Raji (cell line): Measurements from ENCODE around the gene ZNF692.

Experiments
- POLR2A ChIP-seq: IDR thresholded peaks from 2 replicates; pipeline ENCODE4 v1.6.1; 2011; ENCODE audit warnings: low read depth, low read length, control low read depth; ENCODE audit not compliant: insufficient read depth

ZNF692 gene

GRCh38 chr1:248843687-248844086 is 15.2 kb downstream of the ZNF692 start:
- TF ChIP-seq POLR2A: no peak

DNA sequence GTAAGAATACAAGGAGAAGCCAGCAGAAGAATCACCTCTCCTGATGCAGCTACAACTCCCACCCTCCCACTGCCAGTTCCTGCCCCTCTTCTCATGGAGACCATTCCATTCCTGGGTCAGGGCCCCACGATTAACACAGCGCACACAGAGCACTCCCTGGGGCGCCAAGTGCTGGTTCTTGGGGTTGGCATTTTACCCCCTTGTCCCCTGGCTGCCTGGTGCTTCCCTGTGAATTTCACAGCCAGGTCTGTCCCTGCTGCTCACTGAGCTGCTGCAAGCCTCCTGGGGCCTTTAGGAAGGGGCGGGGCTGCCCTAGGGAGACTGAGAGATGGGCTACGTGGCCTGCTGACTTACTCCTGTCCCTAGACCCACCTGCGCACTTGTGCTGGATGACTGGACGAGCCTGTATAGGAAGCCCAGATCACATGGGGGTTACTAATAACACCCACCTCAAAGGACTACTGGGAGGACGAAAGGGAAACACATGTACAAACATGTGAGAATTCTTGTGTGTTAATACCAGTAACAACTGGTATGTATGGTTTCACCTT is 16.0 kb downstream of the ZNF692 start:
- TF ChIP-seq POLR2A: no peak

- TF ChIP-seq POLR2A: no peak
These were observed 17.0 kb downstream of the ZNF692 start for GRCh38 chr1:248841702-248842395.

- TF ChIP-seq POLR2A: no peak
These were observed 17.9 kb downstream of the ZNF692 start for GRCh38 chr1:248840946-248841345.

- TF ChIP-seq POLR2A: no peak
These were observed 19.7 kb downstream of the ZNF692 start for GRCh38 chr1:248839168-248839555.

DNA sequence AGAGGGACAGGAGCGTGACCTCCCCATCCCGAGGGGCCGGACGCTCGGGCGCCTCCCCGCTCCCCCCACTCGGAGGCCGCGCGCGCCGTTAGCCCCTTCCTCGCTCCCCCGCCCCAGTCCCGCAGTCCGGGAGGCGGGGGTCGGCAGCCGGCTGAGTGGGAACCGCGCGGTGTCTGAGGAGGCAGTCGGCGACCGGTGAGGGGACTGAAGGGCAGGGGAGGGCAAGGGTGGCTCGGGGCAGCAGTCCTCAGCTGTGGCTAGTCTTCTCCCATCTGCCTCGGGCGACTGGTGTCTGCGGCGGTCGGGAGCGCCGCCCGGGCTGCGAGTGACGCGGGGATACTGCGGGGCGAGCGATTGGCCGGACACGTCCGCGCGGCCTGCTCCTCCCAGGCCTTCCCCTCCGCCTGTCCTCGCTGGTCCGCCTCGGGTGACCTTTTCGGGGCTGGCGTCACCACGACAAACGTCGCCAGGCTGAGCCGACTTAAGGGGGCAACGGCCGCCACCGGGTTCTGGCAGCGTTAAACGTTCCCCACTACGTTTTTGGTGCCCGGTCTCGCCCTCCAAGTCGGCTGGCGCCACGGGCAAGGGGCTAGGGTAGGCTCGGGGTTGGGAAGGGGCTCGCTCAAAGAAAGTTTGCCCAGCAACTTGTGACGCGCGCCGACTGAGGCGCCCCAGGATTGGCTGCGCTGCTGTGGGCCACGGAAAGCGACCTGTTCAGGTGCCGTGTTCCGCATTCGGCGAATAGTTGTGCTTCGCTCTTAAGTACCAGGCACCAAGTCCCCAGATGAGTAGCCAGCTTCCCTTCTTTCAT is 20.3 kb downstream of the ZNF692 start:
- peak; percentile 44 for TF ChIP-seq POLR2A

DNA sequence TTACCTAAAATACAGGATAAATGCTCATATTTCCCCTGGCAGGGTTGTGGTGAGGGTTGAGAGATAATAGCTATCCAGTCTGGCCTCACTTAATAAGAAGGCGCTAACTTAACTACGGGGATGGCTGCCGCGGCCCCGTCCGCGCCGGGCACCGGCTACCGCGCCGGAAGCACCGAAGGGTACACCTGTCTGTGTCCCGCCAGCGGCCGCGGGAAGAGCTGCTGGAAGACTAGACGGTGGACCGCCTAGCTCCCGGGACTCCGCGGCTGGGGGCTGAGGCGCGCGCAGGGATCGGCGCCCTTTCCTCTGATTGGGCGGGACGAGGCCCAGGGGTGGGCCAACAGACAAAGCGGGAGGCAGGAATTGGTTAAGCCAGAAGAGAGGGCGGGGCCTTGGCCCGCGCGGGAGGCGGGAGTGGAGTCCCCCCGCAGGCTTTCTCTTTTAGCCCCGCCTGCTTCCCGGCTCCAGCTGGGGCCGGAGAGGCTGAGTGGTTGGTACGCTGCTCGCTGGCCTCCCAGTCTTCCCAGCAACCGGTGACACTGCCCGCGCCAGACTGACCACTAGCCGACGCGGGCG is 21.0 kb downstream of the ZNF692 start, which contains the start of gene ZNF672:
ZNF672 (plus strand) TSS at position 444 of the 576 bp plus-strand sequence. CDS start 9,051 bp downstream, outside the sequence.
- peak; percentile 93 for TF ChIP-seq POLR2A

DNA sequence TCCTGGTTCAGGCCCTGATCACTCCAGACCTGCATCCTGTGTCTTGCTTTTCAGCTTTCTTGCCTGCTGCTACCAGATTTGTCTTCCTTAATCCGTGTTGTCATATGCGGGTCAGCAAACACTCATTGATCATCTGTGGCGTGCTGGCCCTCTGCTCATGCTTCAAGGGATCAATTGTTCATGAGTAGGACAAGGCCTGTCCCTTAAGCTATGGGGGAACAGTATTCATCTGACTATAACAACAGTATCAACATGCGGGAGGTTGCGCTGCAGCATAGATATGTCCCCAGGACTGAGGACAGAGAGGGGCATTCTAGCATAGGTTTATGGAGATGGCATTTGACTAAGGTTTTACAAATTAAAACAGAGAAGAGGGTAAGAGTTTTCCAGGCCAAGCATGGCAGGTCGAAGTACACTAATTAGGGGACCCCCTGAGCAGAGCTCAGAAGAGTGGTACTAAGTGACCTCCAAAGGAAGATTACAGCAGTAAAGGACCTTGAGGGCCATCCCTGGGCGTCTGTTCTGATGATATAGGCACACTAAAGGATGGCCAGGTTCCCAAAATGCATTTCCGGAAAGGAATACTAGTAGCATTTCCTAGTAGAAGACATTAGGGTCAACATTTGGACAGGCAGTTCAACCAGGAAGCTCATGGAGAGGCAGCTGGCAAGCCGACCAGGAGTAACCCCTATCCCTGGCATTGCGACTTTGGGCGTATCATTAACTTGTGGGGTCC is 21.7 kb downstream of the ZNF692 start:
- no peak for TF ChIP-seq POLR2A

DNA sequence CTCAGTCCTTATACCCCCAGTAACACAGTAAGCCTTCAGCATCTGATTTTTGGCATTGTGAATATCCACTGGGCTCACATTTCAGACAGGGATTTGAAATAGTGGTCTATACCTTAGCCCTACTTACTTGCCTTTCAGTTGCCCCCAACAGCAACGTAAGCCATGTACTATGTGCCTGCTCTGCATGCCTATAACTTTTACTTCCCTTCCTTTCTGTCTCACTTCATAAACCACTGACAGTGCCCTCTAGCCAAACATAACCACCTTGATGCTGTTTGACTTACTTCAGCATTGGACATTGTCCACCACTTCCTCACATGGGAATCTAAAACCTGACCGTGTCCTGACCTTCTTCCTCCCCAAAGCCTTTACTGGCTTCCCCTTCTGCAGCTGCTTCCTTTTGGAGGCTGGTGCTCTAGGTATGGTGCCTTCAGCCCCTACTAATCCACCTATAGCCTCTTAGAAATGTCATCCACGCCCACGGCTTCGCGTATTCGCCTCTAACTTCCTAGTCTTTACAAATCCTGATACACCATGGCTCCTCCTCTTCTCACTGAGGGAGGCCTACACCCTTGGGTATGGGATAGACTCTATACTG is 24.4 kb downstream of the ZNF692 start:
- no peak for TF ChIP-seq POLR2A

DNA sequence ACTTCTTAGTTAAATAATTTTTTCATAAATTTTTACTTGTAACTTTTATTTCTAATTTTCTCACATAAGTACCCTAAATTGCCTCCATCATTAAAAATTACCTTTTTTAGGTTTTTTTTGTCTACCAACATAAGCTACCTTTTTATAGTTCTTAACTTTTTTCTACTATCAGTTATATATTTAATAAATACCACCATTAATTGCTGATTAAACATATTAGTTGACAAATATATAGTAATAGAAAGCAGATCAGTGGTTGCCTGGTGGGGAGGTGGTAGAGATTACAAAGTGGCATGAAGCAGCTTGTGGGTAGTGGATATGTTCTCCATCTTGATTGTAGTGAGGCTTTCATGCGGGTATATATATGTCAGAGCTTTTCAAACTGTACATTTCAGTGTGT is 27.0 kb downstream of the ZNF692 start:
- TF ChIP-seq POLR2A: no peak

- TF ChIP-seq POLR2A: no peak
These were observed 30.0 kb downstream of the ZNF692 start for GRCh38 chr1:248828845-248829244.

DNA sequence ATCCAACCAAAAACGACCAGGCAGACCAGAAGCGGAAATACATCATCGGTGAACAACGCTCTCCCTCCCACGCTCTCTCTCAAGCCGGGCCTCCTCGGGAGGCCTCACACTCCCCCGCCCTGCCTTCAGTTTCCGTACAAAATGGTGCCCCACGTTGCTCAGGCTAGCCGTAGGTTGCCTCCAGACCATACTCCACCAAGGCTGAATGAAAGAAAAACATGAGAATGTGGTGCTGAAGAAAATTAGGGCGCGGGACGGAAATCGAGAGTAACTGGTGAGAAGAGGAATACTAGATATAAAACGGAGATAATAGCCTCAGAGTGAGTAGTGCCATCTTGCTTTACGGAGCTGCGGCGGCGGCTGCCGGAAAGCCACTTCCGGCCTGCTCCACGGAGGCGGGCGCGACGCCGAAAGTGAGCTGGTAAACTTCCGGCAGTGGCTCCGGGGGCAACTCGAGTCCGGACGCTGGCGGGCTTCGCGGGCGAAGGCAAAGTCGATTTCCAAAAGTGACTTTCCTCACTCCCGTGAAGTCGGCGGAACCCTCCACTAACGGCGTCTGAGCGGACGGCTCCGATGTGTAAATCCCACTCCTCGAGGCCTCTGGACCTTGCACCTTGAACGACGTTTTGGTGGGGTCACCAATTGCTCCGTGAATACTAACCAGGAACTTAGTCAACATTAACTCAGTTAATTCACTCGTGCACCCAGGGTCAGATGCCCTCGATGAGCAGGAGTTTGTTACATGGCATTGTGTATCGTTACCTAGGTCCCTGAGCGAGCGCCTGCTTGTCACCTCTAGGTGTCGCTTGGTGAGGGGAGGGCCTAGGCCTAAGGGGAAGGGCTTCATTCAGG is 32.8 kb downstream of the ZNF692 start, which contains the start of gene SH3BP5L:
SH3BP5L (minus strand) TSS at position 7 of the 852 bp plus-strand sequence. CDS start 980 bp downstream, outside the sequence.
- peak; percentile 77 for TF ChIP-seq POLR2A

GRCh38 chr1:248825573-248825908 is 33.3 kb downstream of the ZNF692 start:
- peak; percentile 45 for TF ChIP-seq POLR2A

DNA sequence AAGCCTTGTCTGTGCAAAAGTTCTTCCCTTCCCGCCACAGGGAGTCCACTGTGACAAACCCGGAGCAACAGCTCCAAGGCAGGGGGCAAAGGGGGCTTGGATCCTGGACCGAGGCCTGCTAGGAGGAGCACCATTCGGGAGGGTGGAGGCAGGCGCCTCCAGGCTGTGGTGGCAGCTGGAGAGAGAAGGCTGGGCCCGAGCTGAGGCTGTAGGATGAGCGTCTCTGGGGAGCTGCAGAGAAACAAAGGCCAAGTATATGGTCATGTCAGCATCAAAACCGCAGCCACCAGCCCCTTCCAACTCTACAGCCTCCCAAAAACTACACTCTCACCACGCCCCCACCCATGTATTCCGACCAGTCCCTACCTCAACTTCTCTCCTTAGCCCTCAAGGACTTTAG is 33.7 kb downstream of the ZNF692 start:
- TF ChIP-seq POLR2A: no peak
